Trophoblast cell (in vitro differentiated cells and primary cell): ENCODE measurements around the gene TAS1R1.

Experiments used
- DNase-seq, 2 donors: peaks; one replicate each; pipeline ENCODE4 v3.0.0-alpha.2; 2016
- H2AFZ ChIP-seq: 2 replicates; pipeline ENCODE4 v1.6.1; 2013; ENCODE audit warnings: low read length, moderate library complexity, mild to moderate bottlenecking; ENCODE audit not compliant: insufficient read depth, poor library complexity
- H2AK5ac ChIP-seq: 2 replicates; pipeline ENCODE4 v1.6.1; 2013; ENCODE audit warnings: mild to moderate bottlenecking, low read length
- H2BK120ac ChIP-seq: 2 replicates; pipeline ENCODE4 v1.6.1; 2013; ENCODE audit warnings: low read length, mild to moderate bottlenecking, moderate library complexity; ENCODE audit not compliant: insufficient read depth, poor library complexity
- H2BK12ac ChIP-seq: 2 replicates; pipeline ENCODE4 v1.6.1; 2013; ENCODE audit warnings: mild to moderate bottlenecking, low read length, moderate library complexity
- H2BK5ac ChIP-seq: 2 replicates; pipeline ENCODE4 v1.6.1; 2013; ENCODE audit warnings: low read length, low read depth, moderate library complexity, mild to moderate bottlenecking; ENCODE audit not compliant: poor library complexity
- H3K14ac ChIP-seq: 2 replicates; pipeline ENCODE4 v1.6.1; 2013; ENCODE audit warnings: mild to moderate bottlenecking, low read length
- H3K18ac ChIP-seq: 2 replicates; pipeline ENCODE4 v1.6.1; 2013; ENCODE audit warnings: mild to moderate bottlenecking, low read length
- H3K23ac ChIP-seq: 2 replicates; pipeline ENCODE4 v1.6.1; 2013; ENCODE audit warnings: low read length
- H3K27ac ChIP-seq: 2 replicates; pipeline ENCODE4 v1.5.1; 2013; ENCODE audit warnings: low read depth, mild to moderate bottlenecking, inconsistent platforms, low read length, moderate library complexity
- H3K27me3 ChIP-seq: 2 replicates; pipeline ENCODE4 v1.6.1; 2013; ENCODE audit warnings: inconsistent platforms, mild to moderate bottlenecking, low read length, moderate library complexity; ENCODE audit not compliant: insufficient read depth
- H3K36me3 ChIP-seq, 2 experiments: 1 replicate in 1 of 2; 2 replicates in 1 of 2; pipeline ENCODE4 v1.6.1; 2013; ENCODE audit warnings: low read length in 2 of 2, mild to moderate bottlenecking in 2 of 2, moderate library complexity in 1 of 2; ENCODE audit not compliant: insufficient read depth in 2 of 2, control insufficient read depth in 1 of 2
- H3K4ac ChIP-seq: 2 replicates; pipeline ENCODE4 v1.6.1; 2013; ENCODE audit warnings: low read depth, mild to moderate bottlenecking, low read length, moderate library complexity
- H3K4me1 ChIP-seq, 2 experiments: 1 replicate in 1 of 2; 2 replicates in 1 of 2; pipeline ENCODE4 v1.6.1; 2013; ENCODE audit warnings: low read length in 2 of 2, mild to moderate bottlenecking in 2 of 2, moderate library complexity in 1 of 2; ENCODE audit not compliant: insufficient read depth in 2 of 2, control insufficient read depth in 1 of 2
- H3K4me2 ChIP-seq: 2 replicates; pipeline ENCODE4 v1.6.1; 2013; ENCODE audit warnings: inconsistent platforms, mild to moderate bottlenecking, low read length, moderate library complexity
- H3K4me3 ChIP-seq: 2 replicates; pipeline ENCODE4 v1.5.1; 2013; ENCODE audit warnings: mild to moderate bottlenecking, low read depth, low read length, inconsistent platforms
- H3K79me1 ChIP-seq: one replicate; pipeline ENCODE4 v1.6.1; 2013; ENCODE audit warnings: low read length
- H3K79me2 ChIP-seq: 2 replicates; pipeline ENCODE4 v1.6.1; 2013; ENCODE audit warnings: low read length, mild to moderate bottlenecking; ENCODE audit not compliant: control insufficient read depth, insufficient read depth, poor library complexity
- H3K9ac ChIP-seq: 2 replicates; pipeline ENCODE4 v1.6.1; 2013; ENCODE audit warnings: mild to moderate bottlenecking, low read length
- H3K9me3 ChIP-seq: 2 replicates; pipeline ENCODE4 v1.6.1; 2013; ENCODE audit warnings: low read depth, mild to moderate bottlenecking, control low read depth, inconsistent platforms, low read length; ENCODE audit not compliant: insufficient read depth
- H4K12ac ChIP-seq: 2 replicates; pipeline ENCODE4 v1.6.1; 2013; ENCODE audit warnings: low read depth, mild to moderate bottlenecking, low read length, moderate library complexity
- H4K8ac ChIP-seq: 2 replicates; pipeline ENCODE4 v1.6.1; 2013; ENCODE audit warnings: low read depth, mild to moderate bottlenecking, low read length, moderate library complexity
- H4K91ac ChIP-seq: one replicate; pipeline ENCODE4 v1.6.1; 2013; ENCODE audit warnings: low read depth, mild to moderate bottlenecking, low read length, moderate library complexity
- WGBS: extraction: QIAGEN DNeasy Blood & Tissue Kit; methylation state at CpG from one replicate; pipeline ENCODE4 v1.1.7; 2013; ENCODE audit warnings: missing lambda C conversion rate; ENCODE audit not compliant: insufficient read length, insufficient coverage; ENCODE audit errors: extremely low coverage; 5-methylcytosine and 5-hydroxymethylcytosine counted together

The TAS1R1 gene

GRCh38 chr1:6517435-6517851, 37.7 kb upstream of the TAS1R1 start:
- peak overlapping the region; percentile 89 for H3K27ac ChIP-seq
- peak overlapping the region; percentile 86 for H2BK5ac ChIP-seq
- peaks cover 38% of the 10 kb centered on the region for H3K79me1 ChIP-seq
- H4K91ac ChIP-seq: peak overlapping the region; percentile 90
- no peak overlapping the region for H3K23ac ChIP-seq
- peak overlapping the region; percentile 85 for H2BK120ac ChIP-seq
- peak overlapping the region; percentile 39 for H2AK5ac ChIP-seq
- no peaks in the 10 kb centered on the region for H3K36me3 ChIP-seq
- H3K14ac ChIP-seq: peak overlapping the region; percentile 55
- no peak overlapping the region for H3K4me3 ChIP-seq
- H4K8ac ChIP-seq: no peak overlapping the region
- DNase-seq: peak; percentile 84 to 85
- H3K4me2 ChIP-seq: peak overlapping the region; percentile 8
- peaks cover 4% of the 10 kb centered on the region for H3K79me2 ChIP-seq
- no peaks in the 10 kb centered on the region for H3K27me3 ChIP-seq
- H4K12ac ChIP-seq: no peak overlapping the region
- no CpG with 5 or more reads among the region's 8 CpGs for WGBS
- H3K9me3 ChIP-seq: no peaks in the 10 kb centered on the region
- H3K18ac ChIP-seq: peak overlapping the region; percentile 41
- peaks cover 43 to 51% of the 10 kb centered on the region in 2 experiments for H3K4me1 ChIP-seq
- H3K9ac ChIP-seq: no peak overlapping the region
- H3K4ac ChIP-seq: peak overlapping the region; percentile 19
- peak overlapping the region; percentile 90 for H2BK12ac ChIP-seq
- no peak overlapping the region for H2AFZ ChIP-seq

- H3K4me1 ChIP-seq: peaks cover 27 to 34% of the 10 kb centered on the region in 2 experiments
- peaks cover 22% of the 10 kb centered on the region for H3K79me1 ChIP-seq
- no peak overlapping the region for H3K4ac ChIP-seq
- H2AK5ac ChIP-seq: peak overlapping the region; percentile 17
- peak overlapping the region; percentile 41 for H3K18ac ChIP-seq
- peak overlapping the region; percentile 54 for H4K8ac ChIP-seq
- H3K9me3 ChIP-seq: no peaks in the 10 kb centered on the region
- H3K14ac ChIP-seq: peak overlapping the region; percentile 73
- peak overlapping the region; percentile 74 for H2BK120ac ChIP-seq
- H3K4me3 ChIP-seq: no peak overlapping the region
- H3K27me3 ChIP-seq: no peaks in the 10 kb centered on the region
- H2BK5ac ChIP-seq: peak overlapping the region; percentile 86
- H2BK12ac ChIP-seq: peak overlapping the region; percentile 58
- peak overlapping the region; percentile 63 for H4K91ac ChIP-seq
- H2AFZ ChIP-seq: no peak overlapping the region
- no CpG with 5 or more reads among the region's 11 CpGs for WGBS
- no peaks in the 10 kb centered on the region for H3K79me2 ChIP-seq
- H3K27ac ChIP-seq: peak overlapping the region; percentile 93
- peak overlapping the region; percentile 14 for H4K12ac ChIP-seq
- H3K23ac ChIP-seq: no peak overlapping the region
- no peak for DNase-seq
- H3K9ac ChIP-seq: no peak overlapping the region
- peaks cover 3 to 4% of the 10 kb centered on the region in 2 experiments for H3K36me3 ChIP-seq
- H3K4me2 ChIP-seq: peak overlapping the region; percentile 17
Observed at GRCh38 chr1:6519491-6519934, 35.6 kb upstream of the TAS1R1 start.

GRCh38 chr1:6519935-6520671, 35.0 kb upstream of the TAS1R1 start:
- Histone ChIP-seq H3K4me3 (no peak overlapping the region), H3K9ac (no peak overlapping the region), H3K4me1 (peaks cover 27 to 34% of the 10 kb centered on the region in 2 experiments), H4K8ac (peak overlapping the region; percentile 54), H4K91ac (peak overlapping the region; percentile 63), H3K79me1 (peaks cover 22% of the 10 kb centered on the region), H3K27ac (peak overlapping the region; percentile 93), H3K27me3 (no peaks in the 10 kb centered on the region), H3K79me2 (no peaks in the 10 kb centered on the region), H2BK120ac (peak overlapping the region; percentile 74), H3K14ac (peak overlapping the region; percentile 73), H2AK5ac (peak overlapping the region; percentile 17), H3K4me2 (peak overlapping the region; percentile 52), H3K36me3 (peaks cover 4% of the 10 kb centered on the region in 2 experiments), H3K9me3 (no peaks in the 10 kb centered on the region), H4K12ac (peak overlapping the region; percentile 14), H2BK5ac (peak overlapping the region; percentile 86), H2AFZ (no peak overlapping the region), H2BK12ac (peak overlapping the region; percentile 81), H3K18ac (peak overlapping the region; percentile 64), H3K23ac (no peak overlapping the region), H3K4ac (no peak overlapping the region)
- WGBS: no CpG with 5 or more reads among the region's 13 CpGs
- peak; percentile 72 to 84 for DNase-seq

- no peak for DNase-seq
- Histone ChIP-seq H4K8ac (no peak overlapping the region), H2BK5ac (no peak overlapping the region), H3K36me3 (peaks cover 14 to 17% of the 10 kb centered on the region in 2 experiments), H4K91ac (no peak overlapping the region), H3K79me2 (no peaks in the 10 kb centered on the region), H2AFZ (no peak overlapping the region), H2BK120ac (no peak overlapping the region), H3K79me1 (peaks cover 22% of the 10 kb centered on the region), H3K27ac (peak overlapping the region; percentile 55), H3K18ac (no peak overlapping the region), H3K23ac (no peak overlapping the region), H3K4me2 (no peak overlapping the region), H3K9ac (no peak overlapping the region), H3K14ac (no peak overlapping the region), H3K27me3 (no peaks in the 10 kb centered on the region), H2BK12ac (no peak overlapping the region), H3K4me1 (peaks cover 21 to 28% of the 10 kb centered on the region in 2 experiments), H3K9me3 (no peaks in the 10 kb centered on the region), H4K12ac (no peak overlapping the region), H2AK5ac (no peak overlapping the region), H3K4ac (no peak overlapping the region), H3K4me3 (no peak overlapping the region)
- no CpG with 5 or more reads among the region's 5 CpGs for WGBS
Observed at GRCh38 chr1:6521536-6521935, 33.6 kb upstream of the TAS1R1 start.
